ENCODE measurements around the gene ABCD3. TPM values are rescaled to one million over a fixed set of nuclear protein-coding genes. Genes with fewer than 3 reads are reported as not detected.

ABCD3 gene
- total RNA-seq, 1 experiment from 2014 or later, result 48.8 TPM

DNA sequence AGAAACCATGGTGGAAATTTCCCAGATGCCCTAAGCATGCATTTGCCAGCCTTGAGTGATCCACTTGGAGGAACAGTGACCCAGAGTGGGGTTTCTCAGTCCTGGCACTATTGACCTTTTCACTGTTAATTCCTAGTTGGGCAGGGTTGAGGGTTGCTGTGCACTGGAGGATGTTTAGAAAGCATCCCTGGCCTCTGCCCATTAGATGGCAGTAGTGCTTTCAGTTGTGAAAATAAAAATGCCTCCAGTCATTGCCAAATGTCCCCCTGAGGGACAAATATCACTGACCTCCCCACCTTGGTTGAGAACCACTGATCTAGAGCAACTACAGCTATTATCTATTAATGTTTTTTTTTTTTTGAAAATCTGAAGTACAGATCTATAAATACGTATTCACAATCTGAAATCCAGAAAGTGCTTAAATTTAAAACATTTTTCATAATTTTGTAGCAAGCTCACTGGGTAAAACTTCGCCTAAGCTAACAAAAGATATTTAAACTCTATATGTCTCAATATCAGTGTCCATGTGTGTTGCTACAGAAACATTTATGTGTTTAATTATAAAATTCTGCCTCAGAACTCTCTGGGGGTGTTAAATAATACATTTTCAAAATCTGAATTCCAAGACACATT lies 96.0 kb downstream of the ABCD3 start:
- Histone ChIP-seq H3K4me2 (ENCODE audit: low read length) (no peak overlapping the region), H4K20me1 (ENCODE audit: insufficient read depth) (no peaks in the 10 kb centered on the region), H2AFZ (ENCODE audit: low read depth, low read length, poor library complexity, severe bottlenecking) (no peak overlapping the region), H3K79me2 (ENCODE audit: insufficient read depth, low read length) (no peaks in the 10 kb centered on the region), H3K9me2 (ENCODE audit: insufficient read depth) (no peaks in the 10 kb centered on the region), H3K4me3 (replicated peaks in 1 of 2; ENCODE audit: low read depth in 1 of 2, low read length in 2 of 2) (no peak overlapping the region), H3K36me3 (ENCODE audit: control insufficient read depth in 1 of 2, insufficient read depth in 2 of 2, low read length in 2 of 2) (no peaks in the 10 kb centered on the region), H3K9ac (ENCODE audit: low read length) (no peak overlapping the region), H3K27me3 (ENCODE audit: insufficient read depth, low read length) (no peaks in the 10 kb centered on the region), H3K4me1 (ENCODE audit: control insufficient read depth in 1 of 2, insufficient read depth in 2 of 2, low read length in 2 of 2) (no peaks in the 10 kb centered on the region), H3K9me3 (ENCODE audit: control insufficient read depth in 1 of 2, insufficient read depth in 1 of 2, low read depth in 1 of 2, low read length in 2 of 2) (no peaks in the 10 kb centered on the region), H3K27ac (ENCODE audit: low read depth, low read length) (no peak overlapping the region)
- no TSS peak for BruUV-seq (replicated peaks)
- DNase-seq (ENCODE audit: low read depth, low spot score) (peak; percentile 42), ATAC-seq (peak; percentile 86)
- POLR2A ChIA-PET, result no interaction called here
- intact Hi-C loops (cut with micrococcal nuclease), result loop anchor here (1.0 to 2.0 kb wide), 2 partner anchors 288 to 529 kb away; no protein-coding TSS in a partner anchor
- peak; percentile 80 for TF ChIP-seq RAD21 (IDR thresholded peaks at IDR 0.05; ENCODE audit: low read depth)
- TF ChIP-seq, protein P1, sequence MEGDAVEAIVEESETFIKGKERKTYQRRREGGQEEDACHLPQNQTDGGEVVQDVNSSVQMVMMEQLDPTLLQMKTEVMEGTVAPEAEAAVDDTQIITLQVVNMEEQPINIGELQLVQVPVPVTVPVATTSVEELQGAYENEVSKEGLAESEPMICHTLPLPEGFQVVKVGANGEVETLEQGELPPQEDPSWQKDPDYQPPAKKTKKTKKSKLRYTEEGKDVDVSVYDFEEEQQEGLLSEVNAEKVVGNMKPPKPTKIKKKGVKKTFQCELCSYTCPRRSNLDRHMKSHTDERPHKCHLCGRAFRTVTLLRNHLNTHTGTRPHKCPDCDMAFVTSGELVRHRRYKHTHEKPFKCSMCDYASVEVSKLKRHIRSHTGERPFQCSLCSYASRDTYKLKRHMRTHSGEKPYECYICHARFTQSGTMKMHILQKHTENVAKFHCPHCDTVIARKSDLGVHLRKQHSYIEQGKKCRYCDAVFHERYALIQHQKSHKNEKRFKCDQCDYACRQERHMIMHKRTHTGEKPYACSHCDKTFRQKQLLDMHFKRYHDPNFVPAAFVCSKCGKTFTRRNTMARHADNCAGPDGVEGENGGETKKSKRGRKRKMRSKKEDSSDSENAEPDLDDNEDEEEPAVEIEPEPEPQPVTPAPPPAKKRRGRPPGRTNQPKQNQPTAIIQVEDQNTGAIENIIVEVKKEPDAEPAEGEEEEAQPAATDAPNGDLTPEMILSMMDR (IDR thresholded peaks at IDR 0.05 in 2 of 3, conservative IDR thresholded peaks at IDR 0.05 in 1 of 3; ENCODE audit: borderline replicate concordance in 1 of 3, insufficient read depth in 1 of 3, low read depth in 2 of 3, low read length in 2 of 3), result peak; percentile 63 to 77 (median 74); a peak in 5 of 6 replicates
- TF ChIP-seq ZNF274 (IDR thresholded peaks at IDR 0.05; ENCODE audit: low read depth, low read length), result no peak
- RAD21 ChIA-PET (ENCODE audit: low non-redundant PET in 1 of 2, low total read pairs in 2 of 2, uncharacterized antibody in 2 of 2, unreplicated experiment in 2 of 2), result interaction anchor here in 1 of 2 experiments (0.6 kb wide), 1 partner anchor 289 kb away, joined by 3 read pairs; no protein-coding TSS in a partner anchor
- CTCF ChIA-PET, result interaction anchor here (0.6 to 2.0 kb wide), 8 partner anchors 12 to 474 kb away, joined by 3 to 9 read pairs (median 4); partner anchors contain the start of gene F3

DNA sequence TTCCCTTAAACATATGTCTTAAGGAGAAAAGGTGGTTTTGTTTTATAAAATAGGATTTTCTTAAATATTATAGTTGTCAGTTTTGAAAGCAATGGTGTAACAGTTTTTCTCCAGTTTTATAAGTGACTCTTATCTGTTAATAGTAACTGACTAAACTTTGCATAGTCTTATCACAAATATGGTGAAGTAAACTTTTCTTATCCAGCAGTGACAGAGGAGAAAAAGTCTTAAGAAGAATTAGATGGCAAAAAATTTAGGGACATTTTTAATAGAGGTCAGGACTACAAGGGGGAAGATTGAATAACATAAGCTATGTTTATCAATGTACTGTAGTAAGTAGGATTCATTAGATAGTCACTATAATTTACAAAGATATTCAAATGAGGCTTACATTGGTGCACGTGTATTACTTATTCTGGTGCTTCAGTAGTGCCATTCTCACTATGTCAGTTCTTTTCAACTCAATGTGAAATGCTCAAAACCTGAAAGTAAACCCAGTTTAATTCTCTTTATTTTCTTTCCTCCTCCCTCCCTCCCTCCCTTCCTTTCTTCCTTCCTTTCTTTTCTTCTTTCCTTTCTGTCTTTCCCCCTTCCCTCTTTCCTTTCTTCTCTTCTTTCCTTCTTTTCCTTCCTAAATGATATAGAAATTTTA lies 97.2 kb downstream of the ABCD3 start:
- ChIA-PET RAD21 (ENCODE audit: low non-redundant PET in 1 of 2, low total read pairs in 2 of 2, uncharacterized antibody in 2 of 2, unreplicated experiment in 2 of 2) (no interaction called here), CTCF (interaction anchor here (1.2 to 2.0 kb wide), 3 partner anchors 13 to 286 kb away, joined by 4 to 8 read pairs (median 8); partner anchors contain the start of gene F3), POLR2A (no interaction called here)
- Histone ChIP-seq H3K36me3 (ENCODE audit: control insufficient read depth in 1 of 2, insufficient read depth in 2 of 2, low read length in 2 of 2) (no peaks in the 10 kb centered on the region), H3K9ac (ENCODE audit: low read length) (no peak overlapping the region), H3K4me3 (replicated peaks in 1 of 2; ENCODE audit: low read depth in 1 of 2, low read length in 2 of 2) (no peak overlapping the region), H3K27me3 (ENCODE audit: insufficient read depth, low read length) (no peaks in the 10 kb centered on the region), H3K27ac (ENCODE audit: low read depth, low read length) (no peak overlapping the region), H3K9me3 (ENCODE audit: control insufficient read depth in 1 of 2, insufficient read depth in 1 of 2, low read depth in 1 of 2, low read length in 2 of 2) (no peaks in the 10 kb centered on the region), H4K20me1 (ENCODE audit: insufficient read depth) (no peaks in the 10 kb centered on the region), H3K9me2 (ENCODE audit: insufficient read depth) (no peaks in the 10 kb centered on the region), H3K4me2 (ENCODE audit: low read length) (no peak overlapping the region), H2AFZ (ENCODE audit: low read depth, low read length, poor library complexity, severe bottlenecking) (no peak overlapping the region), H3K79me2 (ENCODE audit: insufficient read depth, low read length) (no peaks in the 10 kb centered on the region), H3K4me1 (ENCODE audit: control insufficient read depth in 1 of 2, insufficient read depth in 2 of 2, low read length in 2 of 2) (no peaks in the 10 kb centered on the region)
- intact Hi-C loops (cut with micrococcal nuclease), result loop anchor here (2.0 kb wide), 1 partner anchor 527 kb away; no protein-coding TSS in a partner anchor
- DNase-seq (ENCODE audit: low read depth, low spot score) (no peak), ATAC-seq (no peak)
- TF ChIP-seq SP1 (IDR thresholded peaks at IDR 0.05; ENCODE audit: low read depth) (no peak), RAD21 (IDR thresholded peaks at IDR 0.05; ENCODE audit: low read depth) (no peak), ELF1 (IDR thresholded peaks at IDR 0.05; ENCODE audit: borderline replicate concordance, low read depth) (no peak), SIN3A (IDR thresholded peaks at IDR 0.05; ENCODE audit: low read depth) (no peak)
- TF ChIP-seq, protein P2, sequence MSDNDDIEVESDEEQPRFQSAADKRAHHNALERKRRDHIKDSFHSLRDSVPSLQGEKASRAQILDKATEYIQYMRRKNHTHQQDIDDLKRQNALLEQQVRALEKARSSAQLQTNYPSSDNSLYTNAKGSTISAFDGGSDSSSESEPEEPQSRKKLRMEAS (IDR thresholded peaks at IDR 0.05), result no peak
- no TSS peak for BruUV-seq (replicated peaks)
